Suprapubic skin (tissue), 4 donors: ENCODE measurements around the gene WDFY2.

ENCODE experiments used
- EP300 ChIP-seq: sonication (generic); formaldehyde crosslinking; IDR thresholded peaks from one replicate; pipeline ENCODE4 v1.6.1; 2017; ENCODE audit warnings: antibody characterized with exemption
- POLR2A ChIP-seq, 2 donors: fragments of 450-650 bp; IDR thresholded peaks; one replicate each; pipeline ENCODE4 v1.6.1; 2017; ENCODE audit warnings: antibody characterized with exemption in 2 of 2, mild to moderate bottlenecking in 2 of 2, moderate library complexity in 2 of 2
- POLR2AphosphoS5 ChIP-seq, 3 donors: sonication (generic); formaldehyde crosslinking; IDR thresholded peaks; one replicate each; pipeline ENCODE4 v1.6.1; 2017; ENCODE audit warnings: antibody characterized with exemption in 3 of 3
- TF ChIP-seq, protein P1 (sequence below), 2 donors: fragments of 200-600 bp in 1 of 2; fragments of 450-650 bp in 1 of 2; sonication (generic) in 1 of 2; IDR thresholded peaks; one replicate each; pipeline ENCODE4 v1.5.1; 2016 to 2019; ENCODE audit warnings: antibody characterized with exemption in 2 of 2, mild to moderate bottlenecking in 1 of 2, moderate library complexity in 1 of 2

DNA sequence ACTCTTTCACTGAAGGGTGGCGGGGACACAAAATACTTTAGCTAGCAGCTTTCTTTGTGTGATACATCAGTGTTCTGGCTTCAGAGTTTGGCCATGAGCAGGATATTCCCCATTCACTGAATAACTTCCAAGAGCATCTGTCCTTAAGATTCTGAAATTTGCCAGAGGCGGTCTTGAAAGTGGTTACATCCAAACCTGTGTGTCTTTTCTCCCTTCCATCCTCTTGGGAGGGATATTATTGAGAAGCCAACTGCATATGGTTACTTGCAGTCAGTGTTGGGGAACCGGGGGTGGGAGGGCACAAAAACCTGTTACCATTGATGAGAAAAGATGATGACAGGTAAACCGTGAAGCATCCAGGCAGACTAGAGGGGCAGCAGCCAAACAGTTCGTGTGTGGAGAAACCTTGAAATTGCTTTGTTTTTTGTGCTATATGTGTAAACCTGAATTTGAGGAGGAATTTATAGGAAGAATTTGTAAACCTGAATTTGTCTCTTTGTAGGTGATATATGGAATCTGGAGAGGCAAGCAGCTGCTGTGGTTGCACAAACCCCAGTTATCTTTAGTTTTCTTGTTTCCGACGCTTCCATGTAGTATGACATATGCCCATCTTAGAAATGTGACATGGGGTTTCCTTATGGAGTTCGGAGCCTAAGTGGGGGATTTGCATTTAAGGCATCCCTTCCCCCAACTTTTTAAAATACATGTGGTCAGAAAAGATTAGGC is 104.8 kb downstream of the WDFY2 start:
- TF ChIP-seq, protein P1, sequence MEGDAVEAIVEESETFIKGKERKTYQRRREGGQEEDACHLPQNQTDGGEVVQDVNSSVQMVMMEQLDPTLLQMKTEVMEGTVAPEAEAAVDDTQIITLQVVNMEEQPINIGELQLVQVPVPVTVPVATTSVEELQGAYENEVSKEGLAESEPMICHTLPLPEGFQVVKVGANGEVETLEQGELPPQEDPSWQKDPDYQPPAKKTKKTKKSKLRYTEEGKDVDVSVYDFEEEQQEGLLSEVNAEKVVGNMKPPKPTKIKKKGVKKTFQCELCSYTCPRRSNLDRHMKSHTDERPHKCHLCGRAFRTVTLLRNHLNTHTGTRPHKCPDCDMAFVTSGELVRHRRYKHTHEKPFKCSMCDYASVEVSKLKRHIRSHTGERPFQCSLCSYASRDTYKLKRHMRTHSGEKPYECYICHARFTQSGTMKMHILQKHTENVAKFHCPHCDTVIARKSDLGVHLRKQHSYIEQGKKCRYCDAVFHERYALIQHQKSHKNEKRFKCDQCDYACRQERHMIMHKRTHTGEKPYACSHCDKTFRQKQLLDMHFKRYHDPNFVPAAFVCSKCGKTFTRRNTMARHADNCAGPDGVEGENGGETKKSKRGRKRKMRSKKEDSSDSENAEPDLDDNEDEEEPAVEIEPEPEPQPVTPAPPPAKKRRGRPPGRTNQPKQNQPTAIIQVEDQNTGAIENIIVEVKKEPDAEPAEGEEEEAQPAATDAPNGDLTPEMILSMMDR (IDR thresholded peaks at IDR 0.05): no peak
- TF ChIP-seq POLR2A (IDR thresholded peaks at IDR 0.05) (no peak), POLR2AphosphoS5 (IDR thresholded peaks at IDR 0.05) (no peak), EP300 (no peak)
